GM12864 (cell line): ENCODE measurements around the gene MSANTD1.

ENCODE experiments used
- DNase-seq: peaks from one replicate; pipeline ENCODE4 v3.0.0-alpha.2; 2011; ENCODE audit warnings: low read depth
- H3K4me3 ChIP-seq: 2 replicates; pipeline ENCODE4 v1.5.1; 2011; ENCODE audit warnings: mild to moderate bottlenecking, low read depth, low read length, control low read depth
- CTCF ChIP-seq: IDR thresholded peaks from 2 replicates; pipeline ENCODE4 v1.5.1; 2011; ENCODE audit warnings: low read depth, mild to moderate bottlenecking, moderate library complexity, low read length, control low read depth, inconsistent platforms; ENCODE audit errors: missing control alignments

The MSANTD1 gene

DNA sequence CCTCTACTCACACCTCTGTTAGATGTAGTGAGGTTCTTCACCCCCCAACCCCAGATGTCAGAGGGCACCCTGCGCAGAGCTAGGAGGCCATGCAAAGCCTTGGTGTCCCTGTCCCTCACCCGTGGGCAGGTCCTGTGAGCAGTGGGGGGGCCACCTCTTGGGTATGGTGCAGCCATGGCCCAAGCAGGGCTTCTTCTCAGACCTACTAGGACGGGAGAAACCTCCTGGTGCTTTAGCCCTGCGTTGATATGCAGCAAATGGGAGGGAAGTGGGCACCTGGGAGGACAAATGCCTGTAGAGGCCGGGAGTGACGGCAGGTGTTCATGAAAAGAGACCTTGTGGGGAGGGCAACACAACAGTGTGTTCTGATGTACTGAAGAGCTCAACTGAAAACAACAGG lies 38.5 kb upstream of the MSANTD1 start:
- no peak overlapping the region for H3K4me3 ChIP-seq
- no peak for TF ChIP-seq CTCF
- no peak for DNase-seq

DNA sequence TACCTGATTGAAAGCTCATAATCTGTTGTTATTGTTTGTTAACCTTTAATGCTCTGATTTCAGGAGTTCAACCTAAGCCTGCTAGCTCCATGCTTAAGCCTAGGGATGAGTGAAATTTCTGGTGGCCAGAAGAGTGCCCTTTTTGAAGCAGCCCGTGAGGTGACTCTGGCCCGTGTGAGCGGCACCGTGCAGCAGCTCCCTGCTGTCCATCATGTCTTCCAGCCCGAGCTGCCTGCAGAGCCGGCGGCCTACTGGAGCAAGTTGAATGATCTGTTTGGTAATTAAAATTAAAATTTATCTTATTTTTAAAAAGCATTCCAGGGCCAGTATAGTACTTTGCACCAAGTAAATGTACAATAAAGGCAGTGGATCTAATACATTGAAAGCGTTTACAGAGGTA lies 37.1 kb upstream of the MSANTD1 start:
- TF ChIP-seq CTCF = no peak
- no peak for DNase-seq
- H3K4me3 ChIP-seq = no peak overlapping the region

DNA sequence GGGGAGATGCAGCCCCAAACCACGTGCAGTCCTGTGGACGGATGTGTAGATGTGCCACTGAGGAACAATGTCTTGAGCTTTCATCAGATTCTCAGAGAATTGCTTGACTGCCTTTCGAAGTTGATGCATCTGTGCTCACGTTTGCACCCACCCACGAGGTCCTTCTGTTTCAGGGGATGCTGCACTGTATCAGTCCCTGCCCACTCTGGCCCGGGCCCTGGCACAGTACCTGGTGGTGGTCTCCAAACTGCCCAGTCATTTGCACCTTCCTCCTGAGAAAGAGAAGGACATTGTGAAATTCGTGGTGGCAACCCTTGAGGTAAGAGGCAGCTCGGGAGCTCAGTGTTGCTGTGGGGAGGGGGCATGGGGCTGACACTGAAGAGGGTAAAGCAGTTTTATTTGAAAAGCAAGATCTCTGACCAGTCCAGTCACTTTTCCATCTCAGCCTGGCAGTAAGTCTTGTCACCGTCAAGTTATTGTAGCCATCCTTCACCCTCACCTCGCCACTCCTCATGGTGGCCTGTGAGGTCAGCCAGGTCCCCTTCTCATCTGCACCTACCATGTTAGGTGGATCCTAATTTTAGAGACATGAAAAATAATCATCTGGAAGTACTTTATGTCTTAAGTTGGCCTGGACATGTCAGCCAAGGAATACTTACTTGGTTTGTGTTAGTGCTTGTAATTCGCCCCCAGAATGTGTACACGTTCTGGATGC lies 36.4 kb upstream of the MSANTD1 start:
- H3K4me3 ChIP-seq = no peak overlapping the region
- no peak for TF ChIP-seq CTCF
- no peak for DNase-seq

DNA sequence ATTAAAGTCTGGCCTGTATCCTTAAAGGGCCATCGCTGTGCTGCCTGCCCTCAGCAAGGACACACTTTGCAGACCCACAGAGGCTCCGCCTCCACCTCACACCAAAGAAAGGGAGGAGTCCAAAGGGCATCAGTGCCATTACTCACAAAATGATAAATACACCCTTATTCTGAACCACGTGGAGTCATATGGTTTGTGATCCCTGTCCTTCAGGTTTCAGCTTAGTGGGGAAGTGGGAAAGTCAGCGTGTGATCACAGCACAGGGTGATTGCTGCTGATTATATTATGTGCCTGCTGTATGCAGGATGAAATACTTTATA lies 35.9 kb upstream of the MSANTD1 start:
- TF ChIP-seq CTCF = no peak
- DNase-seq = no peak

GRCh38 chr4:3213661-3214250 lies 35.2 kb upstream of the MSANTD1 start:
- DNase-seq = no peak
- TF ChIP-seq CTCF = no peak
- H3K4me3 ChIP-seq = no peak overlapping the region

More for the DNA sequence above, 35.9 kb upstream of the MSANTD1 start:
- H3K4me3 ChIP-seq = no peak overlapping the region

- TF ChIP-seq CTCF = no peak
- no peak overlapping the region for H3K4me3 ChIP-seq
- DNase-seq = no peak
Observed at GRCh38 chr4:3215256-3215655, 33.7 kb upstream of the MSANTD1 start.

DNA sequence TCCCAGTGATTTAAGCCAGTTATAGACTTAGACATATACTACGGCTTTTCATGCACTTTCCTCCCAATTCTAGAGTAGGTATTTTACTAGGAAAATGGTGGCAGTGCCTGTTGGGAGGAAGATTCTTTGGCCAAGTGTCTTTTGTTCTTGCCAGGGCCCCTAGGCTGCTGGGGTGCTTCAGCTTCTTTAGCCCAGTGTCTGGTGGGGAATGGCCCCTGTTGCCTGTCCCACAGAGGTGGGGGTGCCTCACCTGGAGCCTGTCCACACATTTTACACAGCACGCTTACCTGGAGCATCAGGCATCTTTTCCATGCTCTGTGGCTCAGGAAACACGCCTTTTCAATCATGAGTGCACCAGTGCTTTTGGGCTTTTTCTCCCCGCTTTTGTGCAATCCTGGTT lies 33.2 kb upstream of the MSANTD1 start:
- no peak for TF ChIP-seq CTCF
- no peak for DNase-seq
- H3K4me3 ChIP-seq = no peak overlapping the region
